HG02571 (cell line): ENCODE measurements around the gene LCE2B.

Experiments used
- ATAC-seq: cut with Tn5 transposase; IDR thresholded peaks from one replicate; pipeline ENCODE4 v1.9.1; 2021; ENCODE audit warnings: mild to moderate bottlenecking, moderate library complexity; ENCODE audit not compliant: unreplicated experiment

LCE2B gene

DNA sequence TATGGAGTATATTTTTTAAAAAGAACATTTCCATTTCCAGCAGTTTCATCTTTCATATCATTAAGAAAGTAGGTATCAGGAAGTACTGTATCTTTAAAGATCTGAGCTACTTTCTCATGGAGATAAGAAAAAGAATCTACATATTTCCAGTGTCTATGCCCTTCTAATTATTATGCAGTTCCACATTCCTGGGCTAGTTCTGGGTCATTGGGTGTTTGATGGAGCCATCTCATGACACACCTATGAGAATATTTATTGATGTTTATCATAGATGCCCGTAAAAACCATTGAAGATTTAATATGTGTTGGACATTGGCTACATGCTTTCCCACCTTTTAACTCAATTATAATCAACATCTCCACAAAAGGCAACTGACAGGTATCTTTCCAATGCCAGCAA is 43.1 kb downstream of the LCE2B start:
- ATAC-seq, result no peak

DNA sequence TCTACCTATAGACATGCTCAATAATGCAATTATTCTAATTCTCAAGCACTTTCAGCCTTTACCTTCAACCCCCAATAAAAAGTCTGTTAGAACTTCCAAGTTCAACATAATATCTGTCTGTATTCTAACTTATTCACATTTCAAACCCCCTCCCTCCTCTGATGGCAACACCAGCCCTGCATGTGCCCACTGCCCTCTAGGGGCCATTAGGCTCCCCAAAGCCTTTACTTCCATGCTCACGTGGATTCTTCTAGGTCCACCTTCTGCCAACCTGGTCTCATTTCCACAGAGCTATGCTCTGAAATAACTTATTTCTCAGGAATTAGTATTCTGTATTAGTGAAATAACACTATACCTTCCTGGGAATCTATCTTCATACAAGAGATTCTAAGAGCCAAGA is 49.7 kb downstream of the LCE2B start:
- ATAC-seq, result no peak
